DMS114 treated with DMSO at 0.1 percent for 48 hours (cell line): ENCODE data around the gene PTRH2.
"Not testable (repeated sequence)": the region's sequence is repeated elsewhere in the genome, so short reads cannot be mapped to it uniquely, and the experiment has no call there.

Experiments used
- DNase-seq: peaks from one replicate; lab custom pipeline; 2025; ENCODE audit not compliant: unreplicated experiment; lab: John Stamatoyannopoulos, UW

The PTRH2 gene

DNA sequence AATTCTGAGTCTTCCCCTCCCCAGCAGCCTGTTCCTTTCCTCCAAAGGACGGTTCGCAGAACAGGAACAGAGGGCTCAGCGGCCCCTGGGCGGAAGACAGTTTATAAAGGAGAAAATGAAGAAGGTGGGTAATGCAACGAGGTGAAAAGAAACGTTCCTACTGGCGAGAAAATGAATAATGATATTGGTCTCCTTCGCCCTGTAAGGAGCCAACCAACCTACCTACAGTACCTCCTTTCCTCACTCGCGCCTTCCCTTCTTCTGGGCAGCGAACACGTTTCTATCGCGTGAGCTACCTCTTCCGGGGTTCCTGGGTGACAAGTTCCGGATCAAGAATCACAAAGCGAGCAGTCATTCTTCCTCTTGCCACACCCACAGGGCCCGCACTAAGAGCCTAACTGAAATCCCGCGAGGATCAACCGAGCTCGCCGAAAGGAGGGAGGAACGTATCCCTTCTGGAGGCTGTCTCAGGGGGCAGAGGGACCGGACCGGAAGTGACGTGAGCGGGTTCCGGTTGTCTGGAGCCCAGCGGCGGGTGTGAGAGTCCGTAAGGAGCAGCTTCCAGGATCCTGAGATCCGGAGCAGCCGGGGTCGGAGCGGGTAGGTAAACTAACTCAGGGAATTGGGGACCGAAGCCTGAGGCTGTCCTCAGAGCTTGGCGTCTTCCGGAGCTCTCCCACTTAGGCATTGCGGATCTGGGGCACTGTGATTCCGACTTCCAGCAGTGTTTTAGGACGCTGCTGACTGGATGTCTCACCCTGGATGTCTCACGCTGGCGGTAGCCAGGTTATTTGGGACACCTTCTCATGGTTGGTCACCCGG is at the start of gene PTRH2, which contains the start of gene VMP1:
PTRH2 (minus strand) TSS at position 282 of the 822 bp plus-strand sequence. CDS start 9,452 bp downstream, outside the sequence.
VMP1 (plus strand) TSS at position 506 of the 822 bp plus-strand sequence. CDS start 23,793 bp downstream, outside the sequence.
- peak; percentile 100 for DNase-seq

DNA sequence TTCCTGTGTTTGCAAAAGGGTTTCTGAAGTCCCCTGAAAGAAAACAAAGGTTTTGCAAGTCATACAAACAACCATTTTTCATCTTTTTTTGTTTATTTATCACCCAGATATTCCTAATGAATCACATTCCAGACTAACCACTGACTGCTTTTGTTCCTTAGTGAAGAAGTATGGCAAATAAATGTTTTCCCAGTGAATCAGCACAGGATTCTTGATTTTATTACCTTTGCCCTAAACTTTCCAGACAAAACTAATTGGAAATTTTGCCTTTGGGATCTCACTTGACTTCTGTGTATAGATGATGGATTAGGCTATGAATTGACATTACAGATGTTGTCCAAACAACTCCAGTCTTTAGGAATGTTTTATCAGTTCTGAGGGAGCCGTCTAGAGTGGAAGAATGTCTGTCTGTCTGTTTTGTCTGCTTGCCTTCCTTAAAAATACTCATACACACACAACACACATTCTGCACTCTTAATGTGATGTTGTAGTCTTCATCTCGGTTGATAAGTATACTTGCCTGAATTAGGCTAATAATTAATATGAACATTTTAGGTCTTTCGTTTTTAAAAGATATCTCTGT is 49.1 kb upstream of the PTRH2 start:
- peak; percentile 92 for DNase-seq

DNA sequence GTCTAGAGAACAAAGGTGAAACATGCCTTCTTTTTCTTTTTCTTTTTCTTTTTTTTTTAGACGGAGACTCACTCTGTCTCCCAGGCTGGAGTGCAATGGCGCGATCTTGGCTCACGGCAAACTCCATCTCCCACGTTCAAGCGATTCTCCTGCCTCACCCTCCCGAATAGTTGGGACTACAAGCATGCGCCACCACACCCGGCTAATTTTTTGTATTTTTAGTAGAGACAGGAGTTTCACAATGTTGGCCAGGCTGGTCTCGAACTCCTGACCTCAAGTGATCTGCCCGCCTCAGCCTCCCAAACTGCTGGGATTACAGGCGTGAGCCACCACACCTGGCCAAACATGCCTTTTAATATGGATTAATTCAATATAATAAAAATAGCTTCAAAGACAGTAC is 47.8 kb upstream of the PTRH2 start:
- DNase-seq: not testable (repeated sequence)

DNA sequence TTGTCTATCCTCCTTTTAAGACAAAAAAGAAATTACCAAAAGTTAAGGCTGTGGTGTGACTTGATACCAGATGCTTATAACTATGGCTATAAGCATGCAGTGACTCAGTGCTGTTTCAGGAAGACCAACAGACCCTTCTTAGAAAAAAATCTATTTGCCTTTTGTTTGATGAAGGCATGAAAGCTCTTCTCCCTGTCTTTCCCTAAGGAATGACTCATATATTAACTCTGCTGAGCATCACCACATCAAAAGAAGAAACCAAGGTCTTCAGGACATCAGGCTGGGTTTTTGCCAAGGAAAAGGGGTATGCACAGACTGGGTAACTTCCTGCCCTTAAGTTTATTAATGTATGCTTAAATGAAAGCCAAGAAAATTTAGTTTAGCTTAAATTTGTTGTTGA is 47.3 kb upstream of the PTRH2 start:
- no peak for DNase-seq

DNA sequence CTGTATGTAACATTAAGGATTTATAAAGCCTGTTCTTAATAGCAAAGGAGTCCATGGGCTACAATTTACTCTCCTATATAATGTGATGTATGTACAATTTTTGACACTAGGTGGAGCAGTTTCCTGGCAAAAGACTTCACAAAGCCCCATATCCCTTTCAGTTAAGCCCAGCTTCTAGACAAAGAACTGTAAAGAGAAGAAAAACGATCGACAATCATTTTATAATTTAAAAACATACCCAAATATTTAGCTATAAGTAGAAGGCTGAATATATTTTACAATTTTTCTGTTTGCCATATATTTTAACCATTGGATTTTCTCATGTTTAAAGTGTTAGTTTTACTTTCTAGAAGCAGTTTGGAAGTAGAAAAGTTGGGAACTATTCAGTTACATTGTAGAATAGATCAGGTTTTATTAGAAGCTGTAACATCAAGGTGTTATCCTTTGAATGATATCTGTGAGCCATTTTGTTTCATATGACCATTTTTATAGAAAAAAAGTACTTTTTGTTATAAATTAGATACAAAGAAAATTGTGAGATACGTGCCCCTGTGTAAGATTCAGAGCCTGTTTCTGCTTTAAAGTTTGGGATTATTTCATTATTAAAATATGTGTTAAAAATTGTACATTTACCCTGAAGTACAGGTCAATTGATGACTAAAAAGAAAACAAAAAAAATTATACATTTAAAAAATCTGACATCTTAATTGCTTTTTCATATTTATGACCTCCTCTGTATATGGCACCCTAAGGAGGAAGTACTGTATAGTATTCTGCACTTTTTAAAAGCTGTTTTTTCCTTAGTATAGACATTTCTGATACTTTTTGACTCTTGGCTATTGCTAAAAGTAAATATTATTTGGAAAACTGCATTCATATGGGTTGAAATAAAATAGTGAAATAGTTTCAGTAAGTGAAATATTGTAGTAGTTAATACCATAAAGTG is 46.6 kb upstream of the PTRH2 start:
- DNase-seq: peak; percentile 91

DNA sequence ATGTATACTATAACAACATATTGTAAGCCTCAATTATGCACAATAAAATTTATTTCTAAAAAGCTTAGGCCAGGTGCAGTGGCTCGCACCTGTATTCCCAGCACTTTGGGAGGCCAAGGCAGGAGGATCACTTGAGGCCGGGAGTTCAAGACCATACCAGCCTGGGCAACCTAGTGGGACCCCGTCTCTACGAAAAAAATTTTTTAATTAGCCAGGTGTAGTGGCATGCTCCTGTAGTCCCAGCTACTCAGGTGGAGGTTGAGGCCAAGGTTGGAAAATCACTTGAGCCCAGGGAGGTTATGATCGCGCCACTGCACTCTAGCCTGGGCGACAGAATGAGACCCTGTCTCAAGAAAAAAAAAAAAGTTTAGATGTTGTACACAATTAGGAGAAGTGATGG is 45.7 kb upstream of the PTRH2 start:
- DNase-seq: no peak

DNA sequence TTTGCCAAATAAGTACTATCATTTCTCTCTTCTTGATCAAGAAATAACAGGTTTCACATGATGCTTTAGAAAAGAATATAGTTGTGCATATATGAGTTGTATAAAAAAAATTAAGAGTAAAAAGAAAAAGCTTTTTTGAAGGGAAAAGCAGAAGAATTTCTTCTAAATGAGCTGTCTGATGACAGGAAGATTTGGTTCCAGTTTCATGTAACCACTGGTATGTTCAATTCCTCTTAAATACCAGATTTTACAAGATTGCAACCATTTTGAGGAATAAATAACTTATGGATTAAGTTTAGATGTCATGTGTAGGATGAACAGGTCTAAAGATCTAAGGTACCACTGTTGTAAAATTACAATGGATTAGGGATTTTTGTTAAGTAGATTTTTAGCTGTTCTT is 45.2 kb upstream of the PTRH2 start:
- DNase-seq: no peak

DNA sequence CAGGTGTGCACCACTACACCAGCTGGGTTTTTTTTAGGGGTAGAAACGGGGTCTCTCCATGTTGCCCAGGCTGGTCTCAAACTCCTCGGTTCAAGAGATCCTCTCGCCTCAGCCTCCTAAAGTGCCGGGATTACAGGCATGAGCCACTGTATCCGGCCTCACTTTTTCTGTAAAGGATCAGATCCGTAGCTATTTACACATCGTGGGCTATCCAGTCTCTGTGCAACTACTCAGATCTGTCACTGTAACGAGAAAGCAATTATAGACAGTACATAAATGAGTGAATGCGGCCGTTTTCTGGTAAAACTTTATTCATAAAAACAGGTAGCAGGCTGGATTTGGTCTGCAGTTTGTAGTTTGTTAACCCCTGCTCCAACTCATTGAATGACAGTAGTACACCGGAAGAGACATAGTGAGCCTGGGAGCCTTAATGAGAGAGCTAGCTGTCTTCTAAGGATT is 44.8 kb upstream of the PTRH2 start:
- DNase-seq: no peak

DNA sequence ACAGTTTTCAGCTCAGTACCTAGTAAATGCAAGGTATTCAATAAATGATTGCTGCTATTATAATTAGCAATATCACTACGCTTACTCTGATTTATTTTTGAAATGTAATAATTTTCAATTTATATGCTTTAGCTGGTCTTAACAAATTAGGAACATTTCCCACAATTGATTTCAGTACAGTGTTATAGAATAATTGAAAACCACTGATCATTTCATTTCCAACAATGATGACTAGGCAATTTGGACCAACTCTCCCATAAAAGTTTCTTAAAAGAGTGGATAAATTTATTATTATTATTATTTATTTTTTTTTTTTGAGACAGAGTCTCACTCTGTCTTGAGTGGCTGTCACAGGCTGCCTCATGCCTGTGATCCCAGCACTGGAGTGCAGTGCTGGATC is 41.4 kb upstream of the PTRH2 start:
- DNase-seq: no peak

DNA sequence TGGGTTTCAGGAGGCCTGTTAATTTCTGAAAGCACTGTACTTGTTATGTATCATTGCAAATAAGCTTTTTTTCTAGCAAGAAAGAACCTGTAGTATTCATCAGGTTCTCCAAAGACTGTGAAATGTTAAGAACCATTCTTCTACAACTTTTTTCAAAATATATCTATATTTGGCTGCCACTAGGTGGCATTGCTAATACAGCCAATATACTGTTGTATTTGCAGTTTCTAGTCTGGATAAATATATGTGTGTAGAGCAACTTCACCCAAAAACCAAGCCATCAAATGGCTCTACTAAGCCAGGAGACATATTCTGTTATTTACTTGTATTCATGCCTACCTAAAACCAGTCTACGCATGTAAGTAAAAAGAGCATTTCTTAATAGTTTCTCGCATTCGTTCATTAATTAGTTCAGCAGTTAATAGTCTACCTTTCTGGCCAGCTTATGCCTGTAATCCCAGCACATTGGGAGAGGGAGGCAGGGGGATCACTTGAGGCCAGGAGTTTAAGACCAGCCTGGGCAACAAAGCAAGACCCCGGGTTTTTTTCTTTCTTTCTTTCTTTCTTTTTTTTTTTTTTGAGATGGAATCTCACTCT is 39.7 kb upstream of the PTRH2 start:
- peak; percentile 68 for DNase-seq

DNA sequence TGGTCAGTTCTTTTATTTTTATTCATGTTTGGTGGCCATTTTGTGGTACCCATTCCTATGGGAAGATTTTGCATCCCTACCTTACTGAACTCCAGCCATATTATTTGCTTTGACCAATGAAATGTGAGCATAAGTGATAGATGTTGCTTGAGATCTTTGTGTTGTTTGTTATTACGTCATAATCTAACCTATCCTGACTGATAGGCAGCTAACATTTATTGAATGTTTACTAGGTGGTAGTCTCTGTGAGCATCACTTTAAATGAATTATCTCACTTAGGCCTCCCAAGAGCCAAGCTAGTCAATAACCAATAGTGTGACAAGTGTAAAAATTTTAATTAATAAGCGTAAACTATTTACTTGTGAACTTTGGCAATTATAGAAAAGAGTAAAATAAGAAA is 37.8 kb upstream of the PTRH2 start:
- no peak for DNase-seq

DNA sequence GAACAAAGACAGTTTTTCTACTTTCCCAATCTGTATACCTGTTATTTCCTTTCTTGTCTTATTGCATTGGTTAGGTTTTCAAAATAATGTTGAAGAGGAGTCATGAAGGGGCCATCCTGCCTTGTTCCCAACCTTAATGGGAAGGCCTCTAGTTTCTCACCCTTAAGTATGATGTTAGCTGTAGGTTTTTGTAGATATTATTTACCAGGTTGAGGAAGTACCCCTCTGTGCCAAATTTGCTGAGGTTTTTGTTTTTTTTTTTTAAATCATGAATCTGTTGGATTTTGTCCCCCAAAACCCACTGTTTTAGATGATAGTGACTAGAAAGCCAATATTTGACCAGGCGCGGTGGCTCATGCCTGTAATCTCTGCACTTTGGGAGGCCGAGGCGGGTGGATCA is 36.6 kb upstream of the PTRH2 start:
- DNase-seq: no peak

DNA sequence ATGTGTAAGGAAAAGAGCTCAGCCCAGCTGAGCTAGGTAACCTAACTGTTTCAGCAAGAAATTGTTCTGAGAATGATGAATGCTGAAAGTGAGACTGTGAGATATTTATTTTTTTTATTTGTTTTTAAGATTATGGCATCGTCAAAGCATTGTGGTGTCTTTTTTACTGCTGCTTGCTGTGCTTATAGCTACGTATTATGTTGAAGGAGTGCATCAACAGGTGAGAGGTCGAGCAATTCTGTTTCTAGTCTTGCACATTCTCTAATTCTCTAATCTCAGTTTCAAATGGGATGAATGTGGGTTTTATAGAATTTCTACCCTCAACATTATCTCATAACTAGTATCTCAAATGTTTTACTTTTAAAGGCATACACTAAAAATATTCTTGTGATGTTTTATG is 30.1 kb upstream of the PTRH2 start:
- DNase-seq: no peak

DNA sequence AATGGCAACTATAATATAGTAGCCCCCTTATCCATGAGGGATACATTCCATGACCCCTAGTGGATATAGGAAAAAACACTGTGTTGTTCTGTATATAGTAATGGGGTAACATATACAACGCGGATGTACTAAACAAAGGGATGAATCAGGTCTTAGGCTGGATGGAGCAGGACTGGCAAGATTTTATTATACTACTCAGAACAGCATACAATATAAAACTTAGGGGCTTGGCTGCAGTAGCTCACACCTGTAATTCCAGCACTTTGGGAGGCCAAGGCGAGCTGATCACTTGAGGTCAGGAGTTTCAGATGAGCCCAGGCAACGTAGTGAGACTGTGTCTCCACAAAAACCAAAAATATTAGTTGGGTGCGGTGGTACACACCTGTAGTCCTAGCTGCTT is 27.0 kb upstream of the PTRH2 start:
- no peak for DNase-seq

DNA sequence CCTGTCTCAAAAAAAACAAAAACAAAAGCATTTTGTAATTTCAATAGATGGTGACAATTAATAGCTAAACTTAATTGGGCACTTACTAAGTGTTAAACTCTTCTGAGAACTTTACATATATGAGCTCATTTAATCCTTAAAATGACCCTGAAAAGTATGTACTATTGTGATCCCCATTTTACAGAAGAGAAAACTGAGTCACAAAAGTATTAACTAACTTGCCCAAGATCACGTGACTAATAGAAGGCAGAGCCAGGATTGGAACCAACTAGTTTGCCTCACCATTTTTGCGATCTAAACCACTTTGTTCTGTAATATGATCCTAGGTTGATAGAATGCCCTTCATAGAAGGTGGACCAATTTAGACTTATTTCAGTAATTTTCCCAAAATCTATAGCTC is 26.5 kb upstream of the PTRH2 start:
- DNase-seq: no peak

DNA sequence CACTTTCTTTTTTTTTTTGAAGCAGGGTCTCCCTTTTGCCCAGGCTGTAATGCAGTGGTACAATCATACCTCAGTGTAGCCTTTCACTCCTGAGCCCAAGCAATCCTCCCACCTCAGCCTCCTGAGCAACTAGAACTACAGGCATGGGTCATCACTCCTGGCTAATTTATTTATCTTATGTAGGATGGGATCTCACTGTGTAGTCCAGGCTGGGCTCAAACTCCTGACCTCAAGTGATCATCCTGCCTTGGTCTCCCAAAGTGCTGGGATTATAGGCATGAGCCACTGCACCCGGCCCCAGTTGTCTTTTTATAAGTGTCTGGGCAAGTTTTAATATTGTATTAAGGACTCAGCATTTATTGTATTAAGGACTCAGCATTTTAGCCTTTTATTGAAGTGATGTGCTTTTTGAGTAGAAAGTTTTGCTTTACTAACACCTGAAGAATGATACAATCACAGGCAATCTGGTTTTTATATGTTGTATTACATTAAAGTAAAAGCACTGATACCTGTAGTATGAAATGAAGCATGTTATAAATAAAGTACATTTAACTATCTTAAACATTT is 23.1 kb upstream of the PTRH2 start:
- DNase-seq: no peak

DNA sequence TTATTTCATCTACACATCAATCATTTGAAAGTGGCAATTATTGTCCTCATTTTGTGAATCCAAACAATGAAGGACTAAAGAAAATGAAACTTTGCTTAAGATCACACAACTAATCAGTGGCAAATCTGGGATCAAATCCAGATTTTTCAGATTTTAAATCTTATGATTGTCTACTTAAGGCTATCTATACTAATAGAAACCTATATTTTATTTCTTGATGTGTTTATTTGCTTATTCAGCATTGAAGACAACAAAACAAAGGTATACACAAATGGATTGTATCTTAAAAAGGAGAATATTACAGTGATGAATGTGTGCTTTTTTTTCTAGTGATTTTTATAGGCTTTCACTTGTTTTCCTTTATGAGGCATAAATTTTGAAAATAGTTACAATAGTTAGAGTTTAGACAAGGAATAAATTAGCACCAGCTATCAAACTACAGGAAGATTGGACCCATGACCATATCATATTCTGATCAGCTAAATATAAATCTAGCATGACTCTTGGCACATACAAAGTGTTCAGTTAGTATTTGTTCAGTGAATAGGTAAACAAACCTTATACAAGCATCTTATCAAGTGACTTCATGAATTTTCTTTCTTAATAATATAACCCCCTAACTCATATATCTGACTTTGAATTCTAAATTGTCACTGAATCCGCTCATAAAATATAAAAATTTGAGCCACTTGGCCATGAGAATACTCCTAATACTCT is 20.7 kb upstream of the PTRH2 start:
- DNase-seq: no peak

DNA sequence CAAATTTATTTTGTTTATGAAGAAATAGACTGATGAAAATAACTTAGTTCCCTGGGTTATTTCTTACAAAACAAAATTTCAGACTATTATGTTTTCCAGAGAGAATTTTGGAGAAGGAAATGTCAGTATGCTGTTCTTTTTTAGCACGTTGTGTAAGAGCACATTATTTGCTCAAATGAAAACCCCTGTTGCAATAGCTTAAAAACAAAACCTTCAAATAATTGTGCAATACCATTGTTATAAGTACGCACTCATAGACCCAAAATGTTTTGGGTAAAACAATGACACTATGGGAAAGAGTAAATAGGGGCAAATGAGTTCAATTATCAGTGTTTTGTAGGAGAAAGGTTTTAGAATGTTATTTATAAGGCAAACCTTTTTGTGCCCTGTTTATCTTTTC is 18.5 kb upstream of the PTRH2 start:
- DNase-seq: no peak

DNA sequence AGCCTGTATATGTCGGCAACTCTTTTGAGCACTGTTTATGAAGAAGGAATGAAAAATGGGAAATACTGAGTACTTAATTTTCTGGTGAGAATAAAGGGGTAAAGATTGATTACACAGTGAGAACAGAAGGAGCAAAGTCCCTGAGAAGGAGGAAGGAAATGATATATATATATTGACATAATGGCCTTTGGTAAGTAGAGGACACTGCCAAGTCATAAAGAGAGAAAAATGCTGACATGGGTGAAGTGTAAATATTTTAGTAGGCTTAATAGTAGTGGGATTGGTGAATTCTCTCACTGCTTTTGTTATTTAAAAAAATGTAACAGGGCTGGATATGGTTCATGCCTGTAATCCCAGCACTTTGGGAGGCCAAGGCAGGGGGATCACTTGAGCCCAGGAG is 16.4 kb upstream of the PTRH2 start:
- DNase-seq: no peak

DNA sequence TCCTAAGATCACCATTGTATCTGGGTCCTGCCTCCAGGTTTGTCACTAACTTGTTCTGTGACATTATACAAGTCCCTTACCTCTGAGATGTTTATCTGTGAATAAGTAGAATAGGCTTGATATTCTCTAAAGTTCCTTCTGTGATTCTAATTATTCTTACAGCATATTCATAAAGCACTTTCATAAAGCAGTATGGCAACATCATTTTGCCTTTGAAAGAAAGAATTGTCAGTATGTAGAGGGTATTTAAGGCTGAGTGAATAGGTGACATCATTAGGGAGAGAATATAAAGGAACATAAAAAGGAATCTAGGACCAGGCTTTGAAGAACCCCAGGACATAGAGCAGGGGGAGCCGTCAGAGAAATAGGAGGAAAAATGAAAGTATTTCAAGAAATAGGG is 15.8 kb upstream of the PTRH2 start:
- DNase-seq: no peak
